SW480 (cell line): ENCODE measurements around the gene ZBTB45.
A peak's percentile ranks its signal among the peaks of the same experiment; 100 is the strongest.
"Not testable (repeated sequence)": the region's sequence is repeated elsewhere in the genome, so short reads cannot be mapped to it uniquely, and the experiment has no call there.

Experiments used
- DNase-seq: peaks from one replicate; pipeline ENCODE4 v3.0.0-alpha.2; 2016; ENCODE audit warnings: low spot score

Gene ZBTB45

GRCh38 chr19:58474997-58475713, 44.5 kb downstream of the ZBTB45 start:
- DNase-seq = no peak

- DNase-seq = peak; percentile 74
These were observed 45.2 kb downstream of the ZBTB45 start for GRCh38 chr19:58474291-58474996.

GRCh38 chr19:58473775-58474174, 45.8 kb downstream of the ZBTB45 start:
- DNase-seq = no peak

GRCh38 chr19:58471736-58472135, 47.9 kb downstream of the ZBTB45 start:
- DNase-seq = no peak

GRCh38 chr19:58470837-58471543, 48.6 kb downstream of the ZBTB45 start:
- not testable (repeated sequence) for DNase-seq

GRCh38 chr19:58469241-58470013, 50.2 kb downstream of the ZBTB45 start:
- no peak for DNase-seq

- DNase-seq = no peak
These were observed 51.3 kb downstream of the ZBTB45 start for GRCh38 chr19:58468216-58468839.

GRCh38 chr19:58466760-58467589, 52.6 kb downstream of the ZBTB45 start, which contains the start of gene ZNF324:
ZNF324 (plus strand) TSS chr19:58467080; CDS start chr19:58469186, 2,106 bp downstream.
- DNase-seq = peak; percentile 98

GRCh38 chr19:58466089-58466759, 53.4 kb downstream of the ZBTB45 start:
- DNase-seq = no peak
